Transverse colon (tissue), 3 donors: ENCODE data around the gene IGFLR1.

ENCODE experiments used
- CTCF ChIP-seq, 5 experiments: fragments of 200-600 bp in 3 of 5; fragments of 450-650 bp in 2 of 5; sonication (generic) in 3 of 5; IDR thresholded peaks; 1 replicate in 2 of 5; 2 replicates in 3 of 5; pipeline ENCODE4 v1.5.1; 2016 to 2017; ENCODE audit warnings: antibody characterized with exemption in 5 of 5, inconsistent platforms in 3 of 5, mild to moderate bottlenecking in 2 of 5, moderate library complexity in 1 of 5
- EP300 ChIP-seq: sonication (generic); formaldehyde crosslinking; IDR thresholded peaks from one replicate; pipeline ENCODE4 v1.6.1; 2017; ENCODE audit warnings: antibody characterized with exemption, low read depth

GRCh38 chr19:35754370-35755130, 12.3 kb upstream of the IGFLR1 start:
- no peak for TF ChIP-seq CTCF (IDR thresholded peaks at IDR 0.05)
- no peak for TF ChIP-seq EP300
